Measurements from ENCODE around the gene BAK1. TPM values are rescaled to one million over a fixed set of nuclear protein-coding genes. Genes with fewer than 3 reads are reported as not detected.

The BAK1 gene
- total and polyA plus RNA-seq, 2 of the 13 experiments (the other 11 are each of a cell fraction or from before 2014, with no cell fraction given) = 15.0 to 23.8 TPM

GRCh38 chr6:33579828-33580714, at the start of gene BAK1 (continued):
- TF ChIP-seq ZNF431 (CRISPR knock-in tag; IDR thresholded peaks at IDR 0.05; ENCODE audit: borderline replicate concordance, low read depth) (peak; percentile 68; the same call in 1 of the 2 replicates), CBX5 (CRISPR knock-in tag; IDR thresholded peaks at IDR 0.05; ENCODE audit: borderline replicate concordance) (peak; percentile 79; the same call in 1 of the 2 replicates), ZNF549 (CRISPR knock-in tag; IDR thresholded peaks at IDR 0.05) (no peak), MTA1 (CRISPR knock-in tag; IDR thresholded peaks at IDR 0.05; ENCODE audit: borderline replicate concordance) (no peak; the same call in 1 of the 2 replicates), HIC2 (CRISPR knock-in tag; IDR thresholded peaks at IDR 0.05; ENCODE audit: low read depth) (peak; percentile 68; the same call in 1 of the 2 replicates), ZNF180 (CRISPR knock-in tag; IDR thresholded peaks at IDR 0.05; ENCODE audit: borderline replicate concordance, low read depth) (no peak), ZFP36L1 (CRISPR knock-in tag; IDR thresholded peaks at IDR 0.05) (peak; percentile 15; the same call in 1 of the 2 replicates), PAWR (CRISPR knock-in tag; IDR thresholded peaks at IDR 0.05; ENCODE audit: borderline replicate concordance) (0 out of 2 replicates have a peak, but pooled peaks have one; percentile 31), KMT2A (CRISPR knock-in tag; IDR thresholded peaks at IDR 0.05) (no peak), HCFC1 (IDR thresholded peaks at IDR 0.05; ENCODE audit: low read depth, low read length) (peak; percentile 14; the same call in 1 of the 2 replicates), AKAP8 (CRISPR knock-in tag; IDR thresholded peaks at IDR 0.05) (no peak), NAIF1 (CRISPR knock-in tag; IDR thresholded peaks at IDR 0.05; ENCODE audit: borderline replicate concordance) (no peak), HHEX (CRISPR knock-in tag; IDR thresholded peaks at IDR 0.05) (no peak), HNF1B (CRISPR knock-in tag; IDR thresholded peaks at IDR 0.05) (peak; percentile 68), SAFB2 (CRISPR knock-in tag; IDR thresholded peaks at IDR 0.05; ENCODE audit: borderline replicate concordance, low read depth) (no peak; the same call in 1 of the 2 replicates), NFE2L2 (IDR thresholded peaks at IDR 0.05; ENCODE audit: low read length) (no peak)
- TF ChIP-seq, protein P1, sequence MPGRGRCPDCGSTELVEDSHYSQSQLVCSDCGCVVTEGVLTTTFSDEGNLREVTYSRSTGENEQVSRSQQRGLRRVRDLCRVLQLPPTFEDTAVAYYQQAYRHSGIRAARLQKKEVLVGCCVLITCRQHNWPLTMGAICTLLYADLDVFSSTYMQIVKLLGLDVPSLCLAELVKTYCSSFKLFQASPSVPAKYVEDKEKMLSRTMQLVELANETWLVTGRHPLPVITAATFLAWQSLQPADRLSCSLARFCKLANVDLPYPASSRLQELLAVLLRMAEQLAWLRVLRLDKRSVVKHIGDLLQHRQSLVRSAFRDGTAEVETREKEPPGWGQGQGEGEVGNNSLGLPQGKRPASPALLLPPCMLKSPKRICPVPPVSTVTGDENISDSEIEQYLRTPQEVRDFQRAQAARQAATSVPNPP (CRISPR knock-in tag; IDR thresholded peaks at IDR 0.05) = 0 out of 2 replicates have a peak, but pooled peaks have one; percentile 55

Measured in HepG2 (cell line).